H9 (cell line): ENCODE data around the gene SH3GL1. TPM values are rescaled to one million over a fixed set of nuclear protein-coding genes. Genes with fewer than 3 reads are reported as not detected.

Experiments
- DNase-seq: peaks from one replicate; pipeline ENCODE4 v3.0.0-alpha.2; 2017
- H2AFZ ChIP-seq: one replicate; pipeline ENCODE4 v1.6.1; 2013; ENCODE audit warnings: mild to moderate bottlenecking, low read length, control low read depth, moderate library complexity
- H2AK5ac ChIP-seq: 2 replicates; pipeline ENCODE4 v1.6.1; 2013; ENCODE audit warnings: low read length, control low read depth, mixed read lengths; ENCODE audit not compliant: insufficient read length
- H2BK120ac ChIP-seq: one replicate; pipeline ENCODE4 v1.6.1; 2013; ENCODE audit warnings: low read depth, mild to moderate bottlenecking, low read length, control low read depth, inconsistent platforms; ENCODE audit not compliant: poor library complexity, severe bottlenecking
- H2BK12ac ChIP-seq: 2 replicates; pipeline ENCODE4 v1.6.1; 2013; ENCODE audit warnings: low read length, control low read depth, mixed read lengths, low read depth; ENCODE audit not compliant: insufficient read length
- H2BK15ac ChIP-seq: 2 replicates; pipeline ENCODE4 v1.6.1; 2013; ENCODE audit warnings: low read depth, low read length, control low read depth
- H2BK20ac ChIP-seq: one replicate; pipeline ENCODE4 v1.6.1; 2013; ENCODE audit warnings: low read depth, mild to moderate bottlenecking, low read length, control low read depth, inconsistent platforms; ENCODE audit not compliant: poor library complexity, severe bottlenecking
- H2BK5ac ChIP-seq: 2 replicates; pipeline ENCODE4 v1.6.1; 2013; ENCODE audit warnings: low read length, control low read depth, mixed read lengths; ENCODE audit not compliant: insufficient read length
- H3K14ac ChIP-seq: 2 replicates; pipeline ENCODE4 v1.6.1; 2013; ENCODE audit warnings: low read length, control low read depth; ENCODE audit not compliant: insufficient read depth
- H3K18ac ChIP-seq: 2 replicates; pipeline ENCODE4 v1.6.1; 2013; ENCODE audit warnings: low read depth, mild to moderate bottlenecking, mixed read lengths, low read length, control low read depth; ENCODE audit not compliant: insufficient read length
- H3K23ac ChIP-seq: 2 replicates; pipeline ENCODE4 v1.6.1; 2013; ENCODE audit warnings: low read length, control low read depth, mixed read lengths, low read depth; ENCODE audit not compliant: insufficient read length
- H3K23me2 ChIP-seq: 2 replicates; pipeline ENCODE4 v1.6.1; 2013; ENCODE audit warnings: low read depth, mild to moderate bottlenecking, mixed read lengths, low read length, control low read depth; ENCODE audit not compliant: insufficient read length, poor library complexity, severe bottlenecking
- H3K27ac ChIP-seq: 2 replicates; pipeline ENCODE4 v1.5.1; 2013; ENCODE audit warnings: low read length, control low read depth, mixed read lengths, low read depth; ENCODE audit not compliant: insufficient read length
- H3K27me3 ChIP-seq: 2 replicates; pipeline ENCODE4 v1.6.1; 2013; ENCODE audit warnings: low read length, control low read depth, inconsistent platforms; ENCODE audit not compliant: insufficient read depth
- H3K4ac ChIP-seq: 2 replicates; pipeline ENCODE4 v1.6.1; 2013; ENCODE audit warnings: low read depth, mild to moderate bottlenecking, control low read depth, inconsistent platforms, low read length, moderate library complexity
- H3K4me1 ChIP-seq: 2 replicates; pipeline ENCODE4 v1.6.1; 2013; ENCODE audit warnings: low read length, control low read depth, inconsistent platforms; ENCODE audit not compliant: insufficient read depth
- H3K4me2 ChIP-seq: 2 replicates; pipeline ENCODE4 v1.6.1; 2013; ENCODE audit warnings: low read length, control low read depth, mixed read lengths; ENCODE audit not compliant: insufficient read length, insufficient read depth
- H3K56ac ChIP-seq: 2 replicates; pipeline ENCODE4 v1.6.1; 2013; ENCODE audit warnings: low read depth, mild to moderate bottlenecking, mixed read lengths, low read length, control low read depth; ENCODE audit not compliant: insufficient read length
- H3K79me1 ChIP-seq: 2 replicates; pipeline ENCODE4 v1.6.1; 2013; ENCODE audit warnings: low read depth, mild to moderate bottlenecking, moderate library complexity, low read length, control low read depth, inconsistent platforms; ENCODE audit not compliant: insufficient read depth, poor library complexity, severe bottlenecking
- H3K79me2 ChIP-seq: 2 replicates; pipeline ENCODE4 v1.6.1; 2013; ENCODE audit warnings: low read length, control low read depth, inconsistent platforms; ENCODE audit not compliant: insufficient read depth
- H3K9ac ChIP-seq: 2 replicates; pipeline ENCODE4 v1.6.1; 2013; ENCODE audit warnings: low read length, control low read depth, mixed read lengths; ENCODE audit not compliant: insufficient read length; ENCODE audit errors: extremely low read depth
- H3K9me3 ChIP-seq: one replicate; pipeline ENCODE4 v1.6.1; 2013; ENCODE audit warnings: low read depth, low read length, inconsistent platforms; ENCODE audit not compliant: control insufficient read depth
- H3T11ph ChIP-seq: one replicate; pipeline ENCODE4 v1.6.1; 2013; ENCODE audit warnings: mild to moderate bottlenecking, low read length, control low read depth, inconsistent platforms
- H4K20me1 ChIP-seq: one replicate; pipeline ENCODE4 v1.6.1; 2013; ENCODE audit not compliant: control insufficient read depth, insufficient read length, insufficient read depth
- H4K5ac ChIP-seq: 2 replicates; pipeline ENCODE4 v1.6.1; 2013; ENCODE audit warnings: low read depth, mild to moderate bottlenecking, mixed read lengths, low read length, control low read depth; ENCODE audit not compliant: insufficient read length
- H4K8ac ChIP-seq: replicated peaks from 2 replicates; pipeline ENCODE4 v1.6.1; 2013; ENCODE audit warnings: low read length, control low read depth, mixed read lengths, low read depth; ENCODE audit not compliant: insufficient read length
- H4K91ac ChIP-seq: 2 replicates; pipeline ENCODE4 v1.6.1; 2013; ENCODE audit warnings: low read depth, mild to moderate bottlenecking, moderate library complexity, mixed read lengths, low read length, control low read depth; ENCODE audit not compliant: insufficient read length
- H3K27ac Mint-ChIP-seq, 3 experiments: 2 replicates in 2 of 3; 3 replicates in 1 of 3; pipeline ENCODE4 v1.8.0; 2020 to 2021; ENCODE audit warnings: mixed read lengths in 3 of 3, mild to moderate bottlenecking in 1 of 3, moderate library complexity in 1 of 3
- H3K27me3 Mint-ChIP-seq: 2 replicates; pipeline ENCODE4 v1.8.0; 2021; ENCODE audit warnings: low read depth, mild to moderate bottlenecking, moderate library complexity, mixed read lengths
- H3K36me3 Mint-ChIP-seq, 3 experiments: 2 replicates in 2 of 3; 3 replicates in 1 of 3; pipeline ENCODE4 v1.8.0; 2020 to 2021; ENCODE audit warnings: low read depth in 3 of 3, mixed read lengths in 3 of 3; ENCODE audit not compliant: insufficient read depth in 1 of 3
- H3K4me1 Mint-ChIP-seq, 2 experiments: 2 replicates each; pipeline ENCODE4 v1.8.0; 2020; ENCODE audit warnings: mixed read lengths in 2 of 2
- H3K4me3 Mint-ChIP-seq, 2 experiments: 2 replicates in 1 of 2; 3 replicates in 1 of 2; pipeline ENCODE4 v1.8.0; 2020 to 2021; ENCODE audit warnings: mild to moderate bottlenecking in 2 of 2, mixed read lengths in 2 of 2, moderate library complexity in 1 of 2
- H3K9me3 Mint-ChIP-seq, 2 experiments: 2 replicates in 1 of 2; 3 replicates in 1 of 2; pipeline ENCODE4 v1.8.0; 2020; ENCODE audit warnings: mild to moderate bottlenecking in 2 of 2, mixed read lengths in 2 of 2, moderate library complexity in 1 of 2
- WGBS: extraction: QIAGEN DNeasy Blood & Tissue Kit; methylation state at CpG from one replicate; pipeline ENCODE4 v1.1.7; 2013; ENCODE audit warnings: missing lambda C conversion rate, low lambda C conversion rate, mixed read lengths; ENCODE audit not compliant: insufficient read length; ENCODE audit errors: extremely low coverage; 5-methylcytosine and 5-hydroxymethylcytosine counted together
- total RNA-seq: library from RNA; stranded (reverse); gene quantifications from 2 replicates; pipeline ENCODE4 v1.2.1, GENCODE V29; 2021
- TF ChIP-seq, protein P1 (sequence below): fragments of 200-600 bp; sonication (generic); conservative IDR thresholded peaks from 3 replicates; pipeline ENCODE4 v1.8.0; 2021; ENCODE audit warnings: antibody characterized with exemption, mild to moderate bottlenecking

SH3GL1 gene
- total RNA-seq, 1 experiment from 2014 or later, result 85.5 TPM

GRCh38 chr19:4365791-4366665 is 34.3 kb downstream of the SH3GL1 start:
- H3K27me3 ChIP-seq, result no peaks in the 10 kb centered on the region
- H2AFZ ChIP-seq, result no peak overlapping the region
- H3K4me2 ChIP-seq, result no peak overlapping the region
- H3K79me1 ChIP-seq, result no peaks in the 10 kb centered on the region
- no peak overlapping the region for H2BK12ac ChIP-seq
- H3K9me3 ChIP-seq, result no peaks in the 10 kb centered on the region
- H3K36me3 Mint-ChIP-seq, result peaks cover 3 to 27% (median 11%) of the 10 kb centered on the region in 3 experiments; a peak in 5 of 7 replicates
- no peak overlapping the region for H2AK5ac ChIP-seq
- WGBS, result no CpG with 5 or more reads among the region's 19 CpGs
- no peak overlapping the region for H4K5ac ChIP-seq
- TF ChIP-seq, protein P1, sequence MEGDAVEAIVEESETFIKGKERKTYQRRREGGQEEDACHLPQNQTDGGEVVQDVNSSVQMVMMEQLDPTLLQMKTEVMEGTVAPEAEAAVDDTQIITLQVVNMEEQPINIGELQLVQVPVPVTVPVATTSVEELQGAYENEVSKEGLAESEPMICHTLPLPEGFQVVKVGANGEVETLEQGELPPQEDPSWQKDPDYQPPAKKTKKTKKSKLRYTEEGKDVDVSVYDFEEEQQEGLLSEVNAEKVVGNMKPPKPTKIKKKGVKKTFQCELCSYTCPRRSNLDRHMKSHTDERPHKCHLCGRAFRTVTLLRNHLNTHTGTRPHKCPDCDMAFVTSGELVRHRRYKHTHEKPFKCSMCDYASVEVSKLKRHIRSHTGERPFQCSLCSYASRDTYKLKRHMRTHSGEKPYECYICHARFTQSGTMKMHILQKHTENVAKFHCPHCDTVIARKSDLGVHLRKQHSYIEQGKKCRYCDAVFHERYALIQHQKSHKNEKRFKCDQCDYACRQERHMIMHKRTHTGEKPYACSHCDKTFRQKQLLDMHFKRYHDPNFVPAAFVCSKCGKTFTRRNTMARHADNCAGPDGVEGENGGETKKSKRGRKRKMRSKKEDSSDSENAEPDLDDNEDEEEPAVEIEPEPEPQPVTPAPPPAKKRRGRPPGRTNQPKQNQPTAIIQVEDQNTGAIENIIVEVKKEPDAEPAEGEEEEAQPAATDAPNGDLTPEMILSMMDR, result no peak
- H3K14ac ChIP-seq, result no peak overlapping the region; the same call in 1 of the 2 replicates
- no peak overlapping the region for H3K4ac ChIP-seq
- H3K27ac Mint-ChIP-seq, result peak overlapping the region in 1 of 3 experiments; percentile 81; a peak in 2 of 7 replicates
- H3K23ac ChIP-seq, result no peak overlapping the region
- no peak overlapping the region for H3K18ac ChIP-seq
- H3K4me3 Mint-ChIP-seq, result no peak overlapping the region
- H2BK20ac ChIP-seq, result no peak overlapping the region
- no peak overlapping the region for H3K27ac ChIP-seq
- H3K4me1 Mint-ChIP-seq, result peaks cover 10 to 21% of the 10 kb centered on the region in 2 experiments
- peaks cover 6% of the 10 kb centered on the region for H3K27me3 Mint-ChIP-seq
- H3K4me1 ChIP-seq, result no peaks in the 10 kb centered on the region; the same call in 1 of the 2 replicates
- no peak overlapping the region for H4K91ac ChIP-seq
- no peak overlapping the region for H2BK5ac ChIP-seq
- H3T11ph ChIP-seq, result no peak overlapping the region
- H4K20me1 ChIP-seq, result no peaks in the 10 kb centered on the region
- no peaks in the 10 kb centered on the region for H3K79me2 ChIP-seq
- H3K9me3 Mint-ChIP-seq, result no peaks in the 10 kb centered on the region
- H3K23me2 ChIP-seq, result no peaks in the 10 kb centered on the region
- DNase-seq, result no peak
- no peak overlapping the region for H3K56ac ChIP-seq
- no peak overlapping the region for H3K9ac ChIP-seq
- H4K8ac ChIP-seq, result no peak overlapping the region
- H2BK15ac ChIP-seq, result no peak overlapping the region
- H2BK120ac ChIP-seq, result no peak overlapping the region
